PFSK-1 (cell line): Measurements from ENCODE around the gene PRDM11.
A peak's percentile ranks its signal among the peaks of the same experiment; 100 is the strongest.

Experiments
- FOXP2 ChIP-seq: optimal IDR thresholded peaks from 2 replicates; pipeline ENCODE3; 2011; ENCODE audit warnings: borderline replicate concordance, control low read depth, inconsistent platforms; ENCODE audit not compliant: insufficient read depth; ENCODE audit errors: extremely low read length, extremely low read depth
- POLR2AphosphoS5 ChIP-seq: IDR thresholded peaks from 2 replicates; pipeline ENCODE4 v1.6.1; 2012; ENCODE audit warnings: low read depth, mild to moderate bottlenecking, control low read depth, low read length, moderate library complexity
- REST ChIP-seq, 2 experiments: IDR thresholded peaks; 2 replicates each; pipeline versions ENCODE4 v1.6.1 to v1.8.0; 2011 to 2012; ENCODE audit warnings: low read depth in 2 of 2, low read length in 2 of 2, control low read depth in 1 of 2, inconsistent platforms in 1 of 2, mild to moderate bottlenecking in 1 of 2, moderate library complexity in 1 of 2; ENCODE audit not compliant: insufficient read depth in 1 of 2
- SIN3A ChIP-seq: IDR thresholded peaks from 2 replicates; pipeline ENCODE4 v1.6.1; 2012; ENCODE audit warnings: mild to moderate bottlenecking, low read length, moderate library complexity, borderline replicate concordance; ENCODE audit not compliant: insufficient read depth
- TAF1 ChIP-seq: IDR thresholded peaks from 2 replicates; pipeline ENCODE4 v1.6.1; 2012; ENCODE audit warnings: low read length, control low read depth, borderline replicate concordance; ENCODE audit not compliant: insufficient read depth

Gene PRDM11

GRCh38 chr11:45163956-45164575 lies 17.6 kb downstream of the PRDM11 start:
- TF ChIP-seq TAF1 (no peak), SIN3A (no peak), POLR2AphosphoS5 (no peak), REST (IDR thresholded peaks at IDR 0.05; ENCODE audit: insufficient read depth in 1 of 2, low read depth in 2 of 2, low read length in 2 of 2) (no peak), FOXP2 (no peak)

GRCh38 chr11:45165386-45165785 lies 18.9 kb downstream of the PRDM11 start:
- no peak for TF ChIP-seq SIN3A
- no peak for TF ChIP-seq FOXP2
- no peak for TF ChIP-seq TAF1
- TF ChIP-seq POLR2AphosphoS5 = no peak

DNA sequence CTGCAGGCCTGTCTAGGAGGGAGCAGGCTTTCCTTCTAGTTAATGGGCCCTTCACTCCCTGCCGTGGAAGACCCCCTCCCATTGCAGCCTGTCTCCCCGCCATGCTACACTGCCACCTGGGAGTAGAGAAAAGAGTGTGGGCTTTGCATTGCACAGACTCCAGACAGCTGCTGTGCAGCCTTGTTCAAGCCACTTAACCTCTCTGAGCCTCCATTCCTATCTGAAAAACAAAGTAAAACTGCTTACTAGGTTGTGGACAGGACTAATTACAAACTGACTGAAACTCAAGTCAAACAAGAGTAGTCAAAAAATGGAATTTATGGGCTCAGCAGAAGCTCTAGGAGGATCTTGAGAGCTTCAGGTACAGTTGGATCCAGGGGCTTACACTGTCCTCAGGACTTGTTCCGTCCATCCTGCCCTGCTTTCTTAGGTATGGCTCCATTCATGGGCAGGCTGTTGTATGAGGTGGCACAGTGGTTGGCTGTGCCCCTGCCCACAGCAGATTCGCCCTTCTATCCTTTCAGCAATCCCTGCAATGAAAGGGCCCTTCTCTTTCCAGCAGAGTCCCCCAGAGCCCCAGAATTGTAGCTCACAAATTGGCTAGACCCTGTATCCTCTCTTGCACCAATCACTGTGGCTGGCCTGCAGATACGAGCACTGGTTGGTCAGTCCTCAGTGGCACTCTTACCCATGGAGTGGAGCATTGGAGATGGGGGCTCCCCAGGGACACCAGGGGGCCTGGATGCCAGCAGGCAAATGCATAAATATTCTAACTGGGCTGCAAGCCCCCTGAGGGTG lies 19.6 kb downstream of the PRDM11 start:
- TF ChIP-seq TAF1 (no peak), SIN3A (no peak), POLR2AphosphoS5 (no peak), REST (IDR thresholded peaks at IDR 0.05; ENCODE audit: insufficient read depth in 1 of 2, low read depth in 2 of 2, low read length in 2 of 2) (no peak), FOXP2 (no peak)

DNA sequence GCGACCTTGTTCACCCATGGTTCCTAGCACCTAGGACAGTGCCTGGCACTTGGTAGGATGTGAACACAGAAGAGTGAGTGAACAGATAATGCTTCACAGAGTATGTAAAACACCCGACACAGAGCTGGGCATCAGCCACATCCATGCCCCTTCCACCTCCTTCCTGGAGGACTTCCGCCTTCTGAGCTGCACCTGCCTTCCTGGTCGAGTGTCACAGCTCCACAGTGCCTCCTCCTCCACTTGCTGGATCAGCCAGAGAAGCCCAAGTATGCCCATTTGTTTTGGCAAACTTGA lies 20.1 kb downstream of the PRDM11 start:
- TF ChIP-seq SIN3A (no peak), REST (IDR thresholded peaks at IDR 0.05; ENCODE audit: insufficient read depth in 1 of 2, low read depth in 2 of 2, low read length in 2 of 2) (peak in 1 of 2 experiments; percentile 77; a peak in 1 of 4 replicates)

DNA sequence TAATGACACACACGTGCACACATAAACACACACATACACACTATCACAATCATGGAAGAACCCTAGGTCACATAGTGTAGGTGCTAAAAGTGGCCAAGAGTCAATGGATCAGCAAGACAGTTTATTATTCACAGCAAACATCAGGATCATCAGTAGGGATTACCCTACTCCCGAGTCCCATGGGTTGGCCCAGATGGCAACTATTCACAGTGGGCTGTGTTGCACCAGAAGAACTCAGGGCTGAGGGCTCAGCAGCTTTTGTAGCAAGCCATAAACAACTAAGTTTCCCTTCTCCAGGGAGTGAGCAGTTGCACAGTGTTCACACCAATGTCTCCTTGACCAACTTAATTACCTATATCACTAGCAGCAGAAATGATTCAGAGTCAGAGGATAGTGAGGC lies 20.8 kb downstream of the PRDM11 start:
- no peak for TF ChIP-seq TAF1
- no peak for TF ChIP-seq FOXP2
- no peak for TF ChIP-seq POLR2AphosphoS5
- no peak for TF ChIP-seq REST (IDR thresholded peaks at IDR 0.05; ENCODE audit: insufficient read depth in 1 of 2, low read depth in 2 of 2, low read length in 2 of 2)
- TF ChIP-seq SIN3A = no peak
